K562 (cell line): ENCODE data around the gene LGALS8. TPM values are rescaled to one million over a fixed set of nuclear protein-coding genes. Genes with fewer than 3 reads are reported as not detected.

Experiments used
- ATAC-seq: fragments of 200-7000 bp; cut with Tn5 transposase; 3 replicates; pipeline ENCODE4 v1.9.1; 2020; ENCODE audit warnings: moderate library complexity
- BruUV-seq: library from RNA; stranded (reverse); fragments of 400-500 nt; replicated peaks from 2 replicates; lab custom pipeline; 2021; lab: Mats Ljungman, UMichigan
- CTCF ChIA-PET: fragments of 300-600 bp; formaldehyde crosslinking; extraction: SDS; loops from one replicate; lab custom pipeline; 2021; ENCODE audit warnings: low intra/inter-chr PET ratio; lab: Yijun Ruan, JAX
- POLR2A ChIA-PET: fragments of 300-600, 350-650 bp; sonication (Branson Sonifier 250); formaldehyde crosslinking; extraction: SDS; loops from one replicate; lab custom pipeline; 2021; ENCODE audit warnings: antibody characterized with exemption, inconsistent platforms; lab: Yijun Ruan, JAX
- DNase-seq, 4 experiments: peaks; one replicate each; pipeline versions ENCODE4 v3.0.0 to v3.0.0-alpha.2; 2011 to 2018; ENCODE audit warnings: low spot score in 3 of 4, mixed read lengths in 3 of 4; ENCODE audit errors: extremely low read depth in 1 of 4
- FAIRE-seq: peaks from 2 replicates; lab custom pipeline; 2011; peaks lifted over from hg19 to GRCh38; lab: Jason Lieb, UNC
- H2AFZ ChIP-seq: 2 replicates; pipeline ENCODE4 v1.6.0; 2011; ENCODE audit warnings: low read depth, low read length, control low read depth, inconsistent platforms
- H3K27ac ChIP-seq: fragments of 200-600 bp; 3 replicates; pipeline ENCODE4 v1.8.0; 2011; ENCODE audit warnings: low read depth, mild to moderate bottlenecking, control low read depth, inconsistent platforms, low read length, moderate library complexity, mixed read lengths; ENCODE audit errors: extremely low read depth
- H3K27me3 ChIP-seq, 2 experiments: fragments of 300-600 bp in 1 of 2; 2 replicates in 1 of 2; 3 replicates in 1 of 2; pipeline versions ENCODE4 v1.6.0 to v1.8.0; 2011; ENCODE audit warnings: inconsistent platforms in 2 of 2, low read length in 2 of 2, mild to moderate bottlenecking in 1 of 2, mixed read lengths in 1 of 2, moderate library complexity in 1 of 2; ENCODE audit not compliant: control insufficient read depth in 2 of 2, insufficient read depth in 2 of 2
- H3K36me3 ChIP-seq: fragments of 300-600 bp; 3 replicates; pipeline ENCODE4 v1.8.0; 2011; ENCODE audit warnings: mild to moderate bottlenecking, low read length, inconsistent platforms; ENCODE audit not compliant: control insufficient read depth, insufficient read depth
- H3K4me1 ChIP-seq, 2 experiments: fragments of 200-600 bp in 1 of 2; replicated peaks in 1 of 2; 2 replicates in 1 of 2; 3 replicates in 1 of 2; pipeline versions ENCODE4 v1.5.1 to v1.8.0; 2011; ENCODE audit warnings: inconsistent platforms in 2 of 2, low read length in 2 of 2, mild to moderate bottlenecking in 1 of 2, mixed read lengths in 1 of 2, moderate library complexity in 1 of 2; ENCODE audit not compliant: control insufficient read depth in 2 of 2, insufficient read depth in 2 of 2
- H3K4me2 ChIP-seq: 2 replicates; pipeline ENCODE4 v1.6.1; 2011; ENCODE audit warnings: low read length, control low read depth, inconsistent platforms, mixed read lengths; ENCODE audit not compliant: insufficient read depth
- H3K4me3 ChIP-seq: fragments of 200-600 bp; sonication (generic), shearing (Covaris generic); 2 replicates; pipeline ENCODE4 v1.5.1; 2016; ENCODE audit warnings: control low read depth, inconsistent platforms
- H3K79me2 ChIP-seq: fragments of 200-600 bp; 3 replicates; pipeline ENCODE4 v1.8.0; 2011; ENCODE audit warnings: low read length, inconsistent platforms; ENCODE audit not compliant: control insufficient read depth, insufficient read depth
- H3K9ac ChIP-seq, 2 experiments: 2 replicates each; pipeline versions ENCODE4 v1.6.0 to v1.6.1; 2011; ENCODE audit warnings: low read depth in 2 of 2, low read length in 2 of 2, control low read depth in 1 of 2, inconsistent platforms in 1 of 2, mild to moderate bottlenecking in 1 of 2, mixed read lengths in 1 of 2; ENCODE audit not compliant: insufficient read depth in 1 of 2
- H3K9me1 ChIP-seq: one replicate; pipeline ENCODE4 v1.6.0; 2011; ENCODE audit warnings: inconsistent platforms, mild to moderate bottlenecking, low read length, moderate library complexity; ENCODE audit not compliant: control insufficient read depth, insufficient read depth
- H3K9me3 ChIP-seq: replicated peaks from 2 replicates; pipeline ENCODE4 v1.5.1; 2011; ENCODE audit warnings: low read depth, low read length, inconsistent platforms; ENCODE audit not compliant: control insufficient read depth, insufficient read depth
- H4K20me1 ChIP-seq: replicated peaks from 2 replicates; pipeline ENCODE4 v1.6.1; 2011; ENCODE audit warnings: low read length, inconsistent platforms, mixed read lengths; ENCODE audit not compliant: control insufficient read depth, insufficient read depth
- HES1 ChIP-seq: fragments of 450-650 bp; IDR thresholded peaks from 2 replicates; pipeline ENCODE4 v1.6.1; 2016; ENCODE audit warnings: low read depth, mild to moderate bottlenecking, moderate library complexity
- MTF1 ChIP-seq: fragments of 250-450 bp; sonication (Bioruptor Pico); IDR thresholded peaks from 2 replicates; pipeline ENCODE4 v1.9.0; 2021; ENCODE audit warnings: moderate library complexity, mild to moderate bottlenecking, inconsistent platforms, borderline replicate concordance
- NELFE ChIP-seq: IDR thresholded peaks from 2 replicates; pipeline ENCODE4 v1.6.1; 2011; ENCODE audit warnings: mild to moderate bottlenecking; ENCODE audit not compliant: insufficient read depth, insufficient read length
- PURB ChIP-seq: sonication (generic); formaldehyde crosslinking; IDR thresholded peaks from 2 replicates; pipeline ENCODE4 v1.9.0; 2021; ENCODE audit warnings: low read depth, mild to moderate bottlenecking, missing genetic modification reagents
- RFX1 ChIP-seq: fragments of 450-650 bp; IDR thresholded peaks from 2 replicates; pipeline ENCODE4 v1.6.1; 2016; ENCODE audit warnings: mild to moderate bottlenecking, moderate library complexity
- SRSF3 ChIP-seq: fragments of 200-400 bp; formaldehyde crosslinking; IDR thresholded peaks from 2 replicates; pipeline ENCODE4 v1.6.1; 2016; ENCODE audit warnings: mild to moderate bottlenecking, low read length, moderate library complexity; ENCODE audit not compliant: insufficient read depth
- ZBTB49 ChIP-seq: sonication (generic); formaldehyde crosslinking; IDR thresholded peaks from 2 replicates; pipeline ENCODE4 v1.8.0; 2022; ENCODE audit warnings: missing genetic modification reagents, mild to moderate bottlenecking, borderline replicate concordance
- WGBS: fragments of 100-300 bp; shearing (Covaris generic); methylation state at CpG from one replicate; pipeline ENCODE4 v1.1.6; 2016; ENCODE audit warnings: low coverage, mixed read lengths; ENCODE audit not compliant: insufficient coverage; ENCODE audit errors: missing lambda C conversion rate; 5-methylcytosine and 5-hydroxymethylcytosine counted together
- in situ Hi-C: fragments of 300-500 bp; cut with MboI; formaldehyde crosslinking; loops from 4 replicates; pipeline ENCODE4 v1.15.0; 2018; ENCODE audit warnings: inconsistent platforms, mixed read lengths
- intact Hi-C: fragments of 100-400 bp; cut with micrococcal nuclease; formaldehyde crosslinking; loops from 2 replicates; pipeline ENCODE4 v1.14.2; 2022
- polyA plus RNA-seq, 8 experiments: library from polyadenylated mRNA; depleted of rRNA in 4 of 8; stranded (reverse) in 5 of 8; unstranded in 3 of 8; fragments of >200 nt; fragmentation: Nextera tagmentation in 2 of 8; fragmentation: Illumina TruSeq in 1 of 8; extraction: Ambion mirVana in 2 of 8; extraction: Trizol in 1 of 8; gene quantifications; 2 replicates each; pipeline versions ENCODE4 v1.2.1 to v1.2.3, GENCODE V29; 2011 to 2014; ENCODE audit warnings: inconsistent platforms in 1 of 8, missing spikeins in 1 of 8
- total RNA-seq, 7 experiments: library from RNA; depleted of rRNA in 6 of 7; stranded (reverse); fragments of >200 nt in 6 of 7; fragmentation: Illumina TruSeq in 2 of 7; extraction: Trizol in 2 of 7; gene quantifications; 2 replicates each; pipeline versions ENCODE4 v1.2.1 to v1.2.3, GENCODE V29; 2011 to 2021; ENCODE audit warnings: low replicate concordance in 1 of 7

Gene LGALS8
- total and polyA plus RNA-seq, 9 of the 15 experiments (the other 6 are each of a cell fraction or from before 2014, with no cell fraction given): 57.4 to 87.7 (median 70.3) TPM

DNA sequence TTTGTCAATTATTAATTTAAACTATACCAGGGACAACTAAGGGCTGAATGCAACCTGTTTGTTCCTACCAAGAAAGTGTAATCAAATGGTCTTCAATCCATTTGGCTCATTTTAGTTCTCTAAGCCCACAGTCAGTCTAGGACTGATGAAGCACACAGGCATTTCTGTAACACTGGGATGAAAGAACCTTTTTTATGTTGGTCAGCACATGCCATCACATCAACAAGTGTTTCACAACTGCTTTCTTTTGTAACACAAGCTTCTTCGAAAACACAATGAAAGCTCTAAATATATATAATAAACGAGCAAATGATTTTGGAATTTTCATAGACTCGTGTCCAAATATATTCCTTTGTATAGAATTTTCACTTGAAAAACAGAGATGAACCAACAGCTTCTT is 51.7 kb downstream of the LGALS8 start:
- BruUV-seq: no TSS peak
- no peaks in the 10 kb centered on the region for H3K79me2 ChIP-seq
- no peaks in the 10 kb centered on the region for H3K27me3 ChIP-seq
- no peaks in the 10 kb centered on the region for H3K9me3 ChIP-seq
- H4K20me1 ChIP-seq: no peaks in the 10 kb centered on the region
- no peaks in the 10 kb centered on the region for H3K9me1 ChIP-seq
- POLR2A ChIA-PET: no interaction called here
- no peak for FAIRE-seq
- CTCF ChIA-PET: no interaction called here
- H3K27ac ChIP-seq: no peak overlapping the region
- TF ChIP-seq MTF1 (CRISPR knock-in tag) (no peak), PURB (CRISPR knock-in tag) (no peak), SRSF3 (no peak), RFX1 (no peak), NELFE (no peak), HES1 (no peak), ZBTB49 (CRISPR knock-in tag) (no peak)
- H3K4me1 ChIP-seq: no peaks in the 10 kb centered on the region
- peaks cover 97% of the 10 kb centered on the region for H3K36me3 ChIP-seq
- H3K9ac ChIP-seq: no peak overlapping the region
- intact Hi-C loops (no loop called here), in situ Hi-C loops (no loop called here)
- no peak for ATAC-seq
- H3K4me3 ChIP-seq: no peak overlapping the region
- 98% methylated on average over 3 of the region's 3 CpGs for WGBS
- no peak overlapping the region for H3K4me2 ChIP-seq
- H2AFZ ChIP-seq: no peak overlapping the region
- DNase-seq: no peak
